ENCODE data around the gene BSPH1.

DNA sequence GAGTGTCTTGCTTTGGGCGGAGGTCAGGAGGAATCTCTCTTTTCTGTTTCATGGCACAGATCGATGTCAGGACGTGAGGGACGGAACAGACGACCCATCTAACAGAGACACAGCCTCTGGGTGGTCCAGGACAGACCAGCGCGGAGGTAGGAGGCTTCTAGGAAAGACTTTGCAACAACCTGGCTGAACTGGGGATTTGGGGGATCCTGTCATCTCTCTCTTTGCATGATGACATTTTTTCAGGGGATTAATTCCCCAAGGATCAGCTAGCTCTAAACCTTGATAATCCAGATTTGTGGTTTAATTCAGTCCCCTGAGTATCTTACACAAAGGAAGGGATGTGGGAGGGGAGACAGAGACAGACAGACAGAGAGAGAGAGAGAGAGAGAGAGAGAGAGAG, 37.5 kb upstream of the BSPH1 start:
- no peak for TF ChIP-seq POLR2A (IDR thresholded peaks at IDR 0.05)
- TF ChIP-seq, protein P1, sequence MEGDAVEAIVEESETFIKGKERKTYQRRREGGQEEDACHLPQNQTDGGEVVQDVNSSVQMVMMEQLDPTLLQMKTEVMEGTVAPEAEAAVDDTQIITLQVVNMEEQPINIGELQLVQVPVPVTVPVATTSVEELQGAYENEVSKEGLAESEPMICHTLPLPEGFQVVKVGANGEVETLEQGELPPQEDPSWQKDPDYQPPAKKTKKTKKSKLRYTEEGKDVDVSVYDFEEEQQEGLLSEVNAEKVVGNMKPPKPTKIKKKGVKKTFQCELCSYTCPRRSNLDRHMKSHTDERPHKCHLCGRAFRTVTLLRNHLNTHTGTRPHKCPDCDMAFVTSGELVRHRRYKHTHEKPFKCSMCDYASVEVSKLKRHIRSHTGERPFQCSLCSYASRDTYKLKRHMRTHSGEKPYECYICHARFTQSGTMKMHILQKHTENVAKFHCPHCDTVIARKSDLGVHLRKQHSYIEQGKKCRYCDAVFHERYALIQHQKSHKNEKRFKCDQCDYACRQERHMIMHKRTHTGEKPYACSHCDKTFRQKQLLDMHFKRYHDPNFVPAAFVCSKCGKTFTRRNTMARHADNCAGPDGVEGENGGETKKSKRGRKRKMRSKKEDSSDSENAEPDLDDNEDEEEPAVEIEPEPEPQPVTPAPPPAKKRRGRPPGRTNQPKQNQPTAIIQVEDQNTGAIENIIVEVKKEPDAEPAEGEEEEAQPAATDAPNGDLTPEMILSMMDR (IDR thresholded peaks at IDR 0.05): no peak

Measured in Peyer's patch (tissue), 4 donors.